ENCODE results near the gene TSEN2. TPM values are rescaled to one million over a fixed set of nuclear protein-coding genes. Genes with fewer than 3 reads are reported as not detected.

Gene TSEN2
- total and polyA plus RNA-seq, 2 of the 4 experiments (the other 2 are of a cell fraction), result 9.5 to 14.2 TPM

GRCh38 chr3:12569836-12570235, 85.6 kb downstream of the TSEN2 start:
- Histone ChIP-seq H3K9me1 (ENCODE audit: insufficient read depth, low read length) (peaks cover 21% of the 10 kb centered on the region), H3K18ac (ENCODE audit: low read depth, low read length) (no peak overlapping the region), H4K20me1 (ENCODE audit: insufficient read depth, low read length) (peaks cover 52% of the 10 kb centered on the region), H3K4me1 (ENCODE audit: control insufficient read depth, insufficient read depth, low read length) (peaks cover 12% of the 10 kb centered on the region), H2AK9ac (replicated peaks; ENCODE audit: low read depth, low read length, poor library complexity) (no peak overlapping the region), H3K23ac (ENCODE audit: low read depth, low read length) (no peak overlapping the region), H3K27me3 (ENCODE audit: control insufficient read depth, insufficient read depth, low read length) (no peaks in the 10 kb centered on the region), H4K8ac (ENCODE audit: low read depth in 2 of 2, low read length in 2 of 2) (no peak overlapping the region), H4K5ac (ENCODE audit: low read depth, low read length) (no peak overlapping the region), H2BK5ac (ENCODE audit: low read depth, low read length, poor library complexity, severe bottlenecking) (no peak overlapping the region), H3K4ac (ENCODE audit: low read depth, low read length) (no peak overlapping the region), H3K36me3 (ENCODE audit: control insufficient read depth, insufficient read depth, low read length) (peaks cover 47% of the 10 kb centered on the region), H3K56ac (ENCODE audit: extremely low read depth, insufficient read depth, low read length) (no peak overlapping the region), H3K4me3 (ENCODE audit: insufficient read depth, low read depth, low read length) (no peak overlapping the region), H2AK5ac (ENCODE audit: low read depth, low read length) (no peak overlapping the region), H2AFZ (replicated peaks; ENCODE audit: low read length, poor library complexity) (no peak overlapping the region), H4K91ac (ENCODE audit: insufficient read depth, low read depth, low read length) (no peak overlapping the region), H2BK20ac (ENCODE audit: low read depth, low read length) (no peak overlapping the region), H3K79me1 (ENCODE audit: low read depth in 1 of 2, low read length in 2 of 2) (peaks cover 35 to 72% of the 10 kb centered on the region in 2 experiments), H3K9ac (ENCODE audit: low read depth, low read length) (no peak overlapping the region), H3K9me3 (ENCODE audit: control insufficient read depth, insufficient read depth, low read length) (peaks cover 2% of the 10 kb centered on the region; the same call in 1 of the 2 replicates), H3K4me2 (ENCODE audit: low read depth, low read length) (no peak overlapping the region), H3K27ac (ENCODE audit: insufficient read depth, low read length) (no peak overlapping the region), H2BK15ac (ENCODE audit: low read depth, low read length) (no peak overlapping the region), H2BK120ac (ENCODE audit: low read depth, low read length) (no peak overlapping the region), H3K14ac (replicated peaks; ENCODE audit: low read depth, low read length) (no peak overlapping the region)
- no peak for ATAC-seq (ENCODE audit: low read depth)
- in situ Hi-C loops (cut with MboI; ENCODE audit: low sequenced_read_pairs) (no loop called here), intact Hi-C loops (cut with micrococcal nuclease) (no loop called here), dilution Hi-C loops (cut with HindIII; ENCODE audit: low sequenced_read_pairs, unreplicated experiment) (no loop called here)
- TF ChIP-seq CTCF (conservative IDR thresholded peaks at IDR 0.05; ENCODE audit: low read depth, low read length) (no peak), POLR2A (IDR thresholded peaks at IDR 0.05; ENCODE audit: low read depth, low read length) (no peak), MAFK (IDR thresholded peaks at IDR 0.05; ENCODE audit: low read depth, low read length) (no peak), MXI1 (IDR thresholded peaks at IDR 0.05; ENCODE audit: borderline replicate concordance, low read depth, low read length) (no peak), ELK1 (IDR thresholded peaks at IDR 0.05; ENCODE audit: borderline replicate concordance, low read depth, low read length) (no peak), CHD1 (IDR thresholded peaks at IDR 0.05; ENCODE audit: low read depth, low read length) (no peak), MAZ (IDR thresholded peaks at IDR 0.05; ENCODE audit: borderline replicate concordance, low read depth, low read length) (no peak), RAD21 (IDR thresholded peaks at IDR 0.05; ENCODE audit: low read length) (no peak), FOS (IDR thresholded peaks at IDR 0.05; ENCODE audit: low read depth, low read length) (no peak), RFX5 (IDR thresholded peaks at IDR 0.05; ENCODE audit: low read depth, low read length) (no peak), BHLHE40 (IDR thresholded peaks at IDR 0.05; ENCODE audit: low read depth, low read length) (no peak), NFE2L2 (IDR thresholded peaks at IDR 0.05; ENCODE audit: low read depth, low read length) (no peak), USF2 (IDR thresholded peaks at IDR 0.05; ENCODE audit: low read depth, low read length) (no peak), SMC3 (IDR thresholded peaks at IDR 0.05; ENCODE audit: low read depth, low read length) (no peak), RCOR1 (IDR thresholded peaks at IDR 0.05; ENCODE audit: insufficient replicate concordance, low read length) (no peak), CEBPB (IDR thresholded peaks at IDR 0.05; ENCODE audit: low read depth, low read length) (no peak)
- no peak for DNase-seq
- POLR2A ChIA-PET (ENCODE audit: unreplicated experiment), result no interaction called here
- BruUV-seq (replicated peaks), result no TSS peak
- CTCF ChIA-PET, result no interaction called here
- WGBS, 2 experiments (ENCODE audit: extremely low coverage in 2 of 2, insufficient read length in 1 of 2), result 83% methylated on average over 1 of the region's 6 CpGs; no CpG with 5 or more reads in 1 of the 2 experiments

Data from IMR-90 (cell line).